ENCODE measurements around the gene OBP2B.
A peak's percentile ranks its signal among the peaks of the same experiment; 100 is the strongest.
"Not testable (repeated sequence)": the region's sequence is repeated elsewhere in the genome, so short reads cannot be mapped to it uniquely, and the experiment has no call there.

Gene OBP2B

GRCh38 chr9:133200631-133201030, 8.4 kb downstream of the OBP2B start:
- no peak for DNase-seq

GRCh38 chr9:133199648-133200321, 9.3 kb downstream of the OBP2B start:
- DNase-seq: no peak

- DNase-seq: no peak
These were observed 14.0 kb downstream of the OBP2B start for GRCh38 chr9:133195029-133195428.

GRCh38 chr9:133194597-133194996, 14.5 kb downstream of the OBP2B start:
- DNase-seq: no peak

- DNase-seq: no peak
These were observed 17.1 kb downstream of the OBP2B start for GRCh38 chr9:133191989-133192388.

- DNase-seq: no peak
These were observed 19.2 kb downstream of the OBP2B start for GRCh38 chr9:133189826-133190225.

- no peak for DNase-seq
These were observed 20.2 kb downstream of the OBP2B start for GRCh38 chr9:133188843-133189180.

- peak; percentile 71 for DNase-seq
These were observed 20.8 kb downstream of the OBP2B start for GRCh38 chr9:133188006-133188842.

- no peak for DNase-seq
These were observed 21.5 kb downstream of the OBP2B start for GRCh38 chr9:133187561-133188005.

GRCh38 chr9:133186736-133187135, 22.3 kb downstream of the OBP2B start:
- DNase-seq: no peak

GRCh38 chr9:133184971-133185370, 24.1 kb downstream of the OBP2B start:
- DNase-seq: peak; percentile 87

GRCh38 chr9:133182151-133182550, 26.9 kb downstream of the OBP2B start:
- no peak for DNase-seq

GRCh38 chr9:133181561-133181960, 27.5 kb downstream of the OBP2B start:
- DNase-seq: no peak

- no peak for DNase-seq
These were observed 28.1 kb downstream of the OBP2B start for GRCh38 chr9:133180953-133181352.

GRCh38 chr9:133173056-133173455, 36.0 kb downstream of the OBP2B start:
- no peak for DNase-seq

GRCh38 chr9:133171161-133171961, 37.7 kb downstream of the OBP2B start:
- DNase-seq: peak; percentile 35

GRCh38 chr9:133170716-133171115, 38.3 kb downstream of the OBP2B start:
- no peak for DNase-seq

- DNase-seq: not testable (repeated sequence)
These were observed 39.4 kb downstream of the OBP2B start for GRCh38 chr9:133169687-133170086.

- DNase-seq: no peak
These were observed 39.9 kb downstream of the OBP2B start for GRCh38 chr9:133169102-133169501.

- DNase-seq: no peak
These were observed 40.6 kb downstream of the OBP2B start for GRCh38 chr9:133168432-133168831.

- no peak for DNase-seq
These were observed 41.3 kb downstream of the OBP2B start for GRCh38 chr9:133167769-133168168.

- no peak for DNase-seq
These were observed 41.8 kb downstream of the OBP2B start for GRCh38 chr9:133167096-133167730.

GRCh38 chr9:133166392-133166791, 42.7 kb downstream of the OBP2B start:
- no peak for DNase-seq
